Parathyroid adenoma (tissue), 2 donors: Measurements from ENCODE around the gene PRKCA.

Experiments used
- H2AFZ ChIP-seq: fragments of 300-600 bp; sonication (generic); one replicate; pipeline ENCODE4 v1.7.0; 2017; ENCODE audit warnings: antibody characterized with exemption, mild to moderate bottlenecking
- H3K27ac ChIP-seq: fragments of 300-600 bp; sonication (generic); one replicate; pipeline ENCODE4 v1.7.0; 2017
- H3K27me3 ChIP-seq: fragments of 300-600 bp; sonication (generic); one replicate; pipeline ENCODE4 v1.7.0; 2017; ENCODE audit warnings: low read length; ENCODE audit not compliant: control insufficient read depth, insufficient read depth
- H3K36me3 ChIP-seq: fragments of 300-600 bp; sonication (generic); one replicate; pipeline ENCODE4 v1.7.0; 2017; ENCODE audit warnings: low read length; ENCODE audit not compliant: control insufficient read depth, insufficient read depth
- H3K4me1 ChIP-seq: fragments of 300-600 bp; sonication (generic); one replicate; pipeline ENCODE4 v1.7.0; 2017; ENCODE audit warnings: control low read depth
- H3K4me2 ChIP-seq: fragments of 300-600 bp; sonication (generic); one replicate; pipeline ENCODE4 v1.7.0; 2017; ENCODE audit warnings: low read length
- H3K4me3 ChIP-seq: fragments of 300-600 bp; sonication (generic); one replicate; pipeline ENCODE4 v1.7.0; 2017; ENCODE audit warnings: low read depth, low read length
- H3K79me2 ChIP-seq: fragments of 300-600 bp; sonication (generic); one replicate; pipeline ENCODE4 v1.7.0; 2017; ENCODE audit warnings: control low read depth
- H3K9ac ChIP-seq: fragments of 300-600 bp; sonication (generic); one replicate; pipeline ENCODE4 v1.7.0; 2017; ENCODE audit warnings: mild to moderate bottlenecking
- H3K9me3 ChIP-seq: fragments of 300-600 bp; sonication (generic); one replicate; pipeline ENCODE4 v1.7.0; 2017; ENCODE audit warnings: low read length; ENCODE audit not compliant: control insufficient read depth
- TF ChIP-seq, protein P1 (sequence below): fragments of 300-600 bp; sonication (generic); IDR thresholded peaks from one replicate; pipeline ENCODE4 v1.7.0; 2017; ENCODE audit warnings: antibody characterized with exemption, mild to moderate bottlenecking
- donor health status: primary hyperparathyroidism.

The PRKCA gene

DNA sequence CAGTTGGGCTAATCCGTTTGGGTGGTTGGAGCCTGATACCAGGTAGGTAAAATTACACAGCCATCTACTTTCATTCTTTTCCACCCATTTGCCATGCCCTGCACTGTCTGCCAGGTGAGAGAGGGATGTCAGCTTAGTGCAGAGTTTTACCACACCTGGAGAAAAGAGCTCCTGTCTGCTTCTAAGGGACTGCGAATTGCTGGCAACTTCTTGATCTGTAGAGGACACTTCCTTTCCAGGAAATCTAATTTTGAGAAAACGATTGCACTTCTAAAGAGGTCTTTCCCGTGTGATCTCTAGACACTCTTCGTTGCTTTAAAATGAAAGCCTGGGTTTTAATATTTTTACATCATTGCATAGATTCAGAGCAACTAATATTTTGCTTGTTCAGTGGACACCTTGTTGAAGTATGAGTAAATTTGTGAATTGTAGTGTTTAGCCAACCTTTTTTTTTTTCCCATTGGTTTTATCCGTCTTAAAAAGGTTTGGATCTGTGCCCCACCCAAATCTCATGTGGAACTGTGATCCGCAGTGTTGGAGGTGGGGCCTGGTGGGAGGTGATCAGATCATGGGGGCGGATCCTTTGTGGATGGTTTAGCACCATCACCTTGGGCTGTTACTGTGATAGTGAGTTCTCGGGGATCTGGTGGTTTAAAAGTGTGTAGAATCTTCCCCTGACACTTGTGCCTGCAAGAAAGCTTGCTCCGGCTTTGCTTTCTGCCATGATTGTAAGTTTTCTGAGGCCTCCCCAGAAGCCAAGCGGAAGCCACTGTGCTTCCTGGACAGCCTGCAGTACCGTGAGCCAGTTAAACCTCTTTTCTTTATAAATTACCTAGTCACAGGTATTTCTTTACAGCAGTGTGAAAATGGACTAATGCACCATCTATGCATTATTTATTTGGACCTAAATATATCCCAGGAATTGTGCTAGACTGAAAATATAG, 104.6 kb downstream of the PRKCA start:
- no peaks in the 10 kb centered on the region for H3K27me3 ChIP-seq
- H3K9me3 ChIP-seq, result no peaks in the 10 kb centered on the region
- H3K4me2 ChIP-seq, result no peak overlapping the region
- H3K4me3 ChIP-seq, result no peak overlapping the region
- no peak overlapping the region for H3K9ac ChIP-seq
- H3K79me2 ChIP-seq, result no peaks in the 10 kb centered on the region
- H3K4me1 ChIP-seq, result no peaks in the 10 kb centered on the region
- H2AFZ ChIP-seq, result no peak overlapping the region
- TF ChIP-seq, protein P1, sequence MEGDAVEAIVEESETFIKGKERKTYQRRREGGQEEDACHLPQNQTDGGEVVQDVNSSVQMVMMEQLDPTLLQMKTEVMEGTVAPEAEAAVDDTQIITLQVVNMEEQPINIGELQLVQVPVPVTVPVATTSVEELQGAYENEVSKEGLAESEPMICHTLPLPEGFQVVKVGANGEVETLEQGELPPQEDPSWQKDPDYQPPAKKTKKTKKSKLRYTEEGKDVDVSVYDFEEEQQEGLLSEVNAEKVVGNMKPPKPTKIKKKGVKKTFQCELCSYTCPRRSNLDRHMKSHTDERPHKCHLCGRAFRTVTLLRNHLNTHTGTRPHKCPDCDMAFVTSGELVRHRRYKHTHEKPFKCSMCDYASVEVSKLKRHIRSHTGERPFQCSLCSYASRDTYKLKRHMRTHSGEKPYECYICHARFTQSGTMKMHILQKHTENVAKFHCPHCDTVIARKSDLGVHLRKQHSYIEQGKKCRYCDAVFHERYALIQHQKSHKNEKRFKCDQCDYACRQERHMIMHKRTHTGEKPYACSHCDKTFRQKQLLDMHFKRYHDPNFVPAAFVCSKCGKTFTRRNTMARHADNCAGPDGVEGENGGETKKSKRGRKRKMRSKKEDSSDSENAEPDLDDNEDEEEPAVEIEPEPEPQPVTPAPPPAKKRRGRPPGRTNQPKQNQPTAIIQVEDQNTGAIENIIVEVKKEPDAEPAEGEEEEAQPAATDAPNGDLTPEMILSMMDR, result no peak
- no peaks in the 10 kb centered on the region for H3K36me3 ChIP-seq
- no peak overlapping the region for H3K27ac ChIP-seq

DNA sequence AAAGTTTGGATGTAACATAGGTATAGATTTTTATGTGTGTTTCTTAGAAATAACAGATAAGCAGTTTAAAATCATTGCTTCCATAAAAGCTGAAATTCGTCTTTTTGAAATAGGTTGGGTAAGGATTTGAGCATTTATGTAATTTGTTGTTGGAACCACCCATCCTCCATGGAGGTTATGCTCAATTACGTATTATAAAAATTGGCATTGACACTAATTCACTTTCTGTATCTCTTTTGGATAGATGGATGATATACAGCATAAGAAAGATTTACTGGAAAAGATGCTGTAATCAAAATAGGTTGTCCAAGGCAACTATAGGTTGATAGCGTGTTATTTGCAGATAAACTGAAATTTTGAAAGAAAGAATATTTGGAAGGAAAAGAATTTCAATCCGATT, 105.5 kb downstream of the PRKCA start:
- H3K27ac ChIP-seq, result no peak overlapping the region
- H3K36me3 ChIP-seq, result no peaks in the 10 kb centered on the region
- H3K9ac ChIP-seq, result no peak overlapping the region
- H3K4me2 ChIP-seq, result no peak overlapping the region
- no peak overlapping the region for H3K4me3 ChIP-seq
- no peak overlapping the region for H2AFZ ChIP-seq
- H3K4me1 ChIP-seq, result no peaks in the 10 kb centered on the region
- TF ChIP-seq, protein P1, result no peak
- no peaks in the 10 kb centered on the region for H3K9me3 ChIP-seq
- H3K79me2 ChIP-seq, result no peaks in the 10 kb centered on the region
- no peaks in the 10 kb centered on the region for H3K27me3 ChIP-seq

DNA sequence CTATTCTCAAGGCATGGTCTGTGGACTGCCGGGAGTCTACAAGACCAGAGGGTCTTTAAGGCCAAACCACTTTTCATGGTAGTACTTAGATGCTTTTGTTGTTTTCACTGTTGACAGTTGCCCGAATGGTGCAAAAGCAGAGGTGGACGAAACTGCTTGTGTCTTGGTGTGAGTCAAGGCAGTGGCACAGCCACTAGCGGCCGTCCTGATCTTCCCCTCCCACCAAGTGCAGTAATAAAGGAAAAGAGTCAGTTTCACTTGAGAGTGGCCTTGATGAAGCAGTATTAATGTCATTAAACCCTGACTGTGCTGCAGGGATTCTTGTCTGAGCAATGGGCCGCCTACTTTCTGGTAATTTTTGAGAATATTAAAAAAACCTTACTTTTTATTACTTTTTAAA, 109.1 kb downstream of the PRKCA start:
- Histone ChIP-seq H3K27me3 (no peaks in the 10 kb centered on the region), H3K79me2 (no peaks in the 10 kb centered on the region), H3K9ac (no peak overlapping the region), H3K4me1 (no peaks in the 10 kb centered on the region), H3K4me3 (no peak overlapping the region), H3K9me3 (no peaks in the 10 kb centered on the region), H3K36me3 (no peaks in the 10 kb centered on the region), H3K27ac (no peak overlapping the region), H3K4me2 (no peak overlapping the region), H2AFZ (no peak overlapping the region)
- TF ChIP-seq, protein P1, result no peak

DNA sequence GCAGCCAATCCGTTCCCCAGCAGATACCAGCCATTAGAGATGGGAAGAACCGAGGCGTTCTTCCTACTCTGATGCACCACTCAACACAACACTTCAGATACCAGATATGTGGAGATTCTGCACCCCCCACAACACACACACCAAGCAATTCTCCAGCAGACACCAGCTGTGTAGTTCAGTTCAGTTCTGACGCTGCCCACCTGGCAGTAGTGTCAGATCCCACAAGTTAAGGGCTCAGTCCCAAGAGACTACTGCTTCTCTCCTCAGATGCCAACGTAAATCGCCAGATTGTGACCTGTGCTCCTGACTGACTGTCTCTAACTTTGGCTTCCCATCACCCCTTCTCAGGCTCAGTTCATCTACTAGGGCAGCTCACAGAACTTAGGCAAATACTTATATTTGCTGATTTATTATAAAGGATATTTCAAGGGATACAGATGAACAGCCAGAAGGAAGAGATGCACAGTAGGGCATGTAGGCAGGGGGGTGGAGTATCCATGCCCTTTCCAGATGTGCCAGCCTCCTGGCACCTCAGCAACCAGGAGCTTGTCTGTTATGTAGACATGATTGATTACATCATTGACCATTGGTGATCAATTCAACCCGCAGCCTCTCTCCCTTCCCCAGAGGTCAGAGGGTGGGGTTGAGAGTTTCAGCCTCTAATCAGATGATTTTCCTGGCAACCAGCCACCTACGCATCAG, 110.6 kb downstream of the PRKCA start:
- Histone ChIP-seq H3K36me3 (no peaks in the 10 kb centered on the region), H3K9ac (no peak overlapping the region), H3K27me3 (no peaks in the 10 kb centered on the region), H2AFZ (no peak overlapping the region), H3K4me2 (no peak overlapping the region), H3K4me1 (no peaks in the 10 kb centered on the region), H3K9me3 (no peaks in the 10 kb centered on the region), H3K4me3 (no peak overlapping the region), H3K27ac (no peak overlapping the region), H3K79me2 (no peaks in the 10 kb centered on the region)
- TF ChIP-seq, protein P1, result no peak
